Cardiac atrium fibroblast (primary cell): Measurements from ENCODE around the gene SUPT6H. TPM values are rescaled to one million over a fixed set of nuclear protein-coding genes. Genes with fewer than 3 reads are reported as not detected.

Experiments used
- total RNA-seq: library from RNA; depleted of rRNA; stranded (reverse); fragments of >200 nt; gene quantifications from 2 replicates; pipeline ENCODE4 v1.2.3, GENCODE V29; 2015

The SUPT6H gene
- total RNA-seq: 32.0 and 40.7 TPM in 2 replicates

DNA sequence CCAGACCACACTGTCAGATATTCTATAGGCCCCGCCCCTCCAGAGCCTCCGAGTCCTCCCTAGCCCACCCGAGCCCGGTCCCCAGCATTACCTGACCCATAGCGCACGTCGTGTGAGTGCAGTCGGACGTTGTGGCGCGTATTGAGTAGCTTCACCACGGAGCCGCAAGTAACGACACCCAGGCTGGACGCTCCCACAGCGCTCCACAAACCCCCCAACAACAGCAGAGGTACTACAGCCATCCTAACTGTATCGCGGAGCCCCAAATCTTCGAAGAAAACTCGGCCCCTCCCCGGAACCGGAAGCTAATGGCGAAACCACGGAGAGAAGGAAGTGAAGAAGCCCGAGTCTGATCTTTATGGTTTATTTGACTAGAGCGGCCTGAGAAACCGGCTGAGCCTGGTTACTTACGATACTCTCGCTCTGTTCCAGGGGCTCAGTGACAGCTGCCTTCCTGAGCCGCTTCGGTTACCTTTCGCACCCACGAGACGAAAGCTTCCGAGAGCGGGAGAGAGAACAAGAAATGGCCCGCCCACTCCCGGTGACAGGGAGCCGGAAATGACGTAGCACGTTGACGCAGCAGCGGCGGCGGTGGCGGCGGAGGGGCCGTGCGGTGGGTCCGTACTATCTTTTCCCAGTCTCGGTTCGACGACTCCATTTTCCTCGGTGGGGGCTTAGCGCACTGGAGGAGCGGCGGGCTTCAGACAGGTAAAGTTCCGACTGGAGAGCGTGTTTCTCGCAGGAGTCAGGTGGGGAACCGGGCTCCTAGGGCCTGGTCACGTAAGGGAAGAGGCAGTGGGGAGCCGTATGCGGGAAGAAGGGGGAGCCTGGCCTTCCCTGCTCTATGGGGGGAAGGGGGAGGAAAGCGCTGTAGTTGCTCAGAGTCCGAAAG lies at the start of gene SUPT6H, which contains the start of gene SDF2:
Gene SUPT6H (plus strand): TSS at position 571 of the 892 bp plus-strand sequence. CDS start 11,197 bp downstream, outside the sequence.
Gene SDF2 (minus strand): TSS at position 272 of the 892 bp plus-strand sequence. CDS start 30 bp downstream, at position 242.

DNA sequence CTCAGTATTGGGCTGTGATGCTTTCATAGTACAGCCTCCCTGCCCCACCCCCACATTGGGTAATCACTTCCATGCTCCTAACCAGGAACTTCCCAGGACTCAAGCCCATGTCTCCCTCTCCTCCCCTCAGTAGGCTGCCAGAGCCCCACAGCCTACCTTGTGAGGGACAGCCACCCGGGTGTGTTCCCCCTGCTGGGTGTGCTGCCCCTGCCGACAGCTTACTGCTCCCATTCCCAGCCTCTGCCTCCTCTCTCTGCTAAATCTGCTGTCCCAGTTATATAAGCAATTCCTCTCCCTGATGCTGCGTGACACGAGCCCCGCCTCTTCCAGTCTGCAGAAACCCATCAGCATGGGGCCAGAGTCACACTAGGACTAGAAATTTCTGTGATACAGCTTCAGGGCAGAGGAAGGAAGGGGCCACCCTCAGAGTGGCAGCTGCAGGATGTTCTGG lies 48.0 kb upstream of the SUPT6H start, which contains the start of gene RSKR:
Gene RSKR (minus strand): TSS at position 255 of the 451 bp plus-strand sequence. CDS start 24 bp downstream, at position 231.

GRCh38 chr17:28644787-28645575 lies 17.0 kb upstream of the SUPT6H start, which contains the start of gene BLTP2:
Gene BLTP2, minus strand, starts transcription at chr17:28645158. Its CDS starts 102 bp downstream, at chr17:28645056.

GRCh38 chr17:28711723-28712031 lies 49.7 kb downstream of the SUPT6H start, which contains the start of gene PROCA1:
Gene PROCA1, minus strand, starts transcription at chr17:28711888. Its CDS starts 228 bp downstream, at chr17:28711660.

DNA sequence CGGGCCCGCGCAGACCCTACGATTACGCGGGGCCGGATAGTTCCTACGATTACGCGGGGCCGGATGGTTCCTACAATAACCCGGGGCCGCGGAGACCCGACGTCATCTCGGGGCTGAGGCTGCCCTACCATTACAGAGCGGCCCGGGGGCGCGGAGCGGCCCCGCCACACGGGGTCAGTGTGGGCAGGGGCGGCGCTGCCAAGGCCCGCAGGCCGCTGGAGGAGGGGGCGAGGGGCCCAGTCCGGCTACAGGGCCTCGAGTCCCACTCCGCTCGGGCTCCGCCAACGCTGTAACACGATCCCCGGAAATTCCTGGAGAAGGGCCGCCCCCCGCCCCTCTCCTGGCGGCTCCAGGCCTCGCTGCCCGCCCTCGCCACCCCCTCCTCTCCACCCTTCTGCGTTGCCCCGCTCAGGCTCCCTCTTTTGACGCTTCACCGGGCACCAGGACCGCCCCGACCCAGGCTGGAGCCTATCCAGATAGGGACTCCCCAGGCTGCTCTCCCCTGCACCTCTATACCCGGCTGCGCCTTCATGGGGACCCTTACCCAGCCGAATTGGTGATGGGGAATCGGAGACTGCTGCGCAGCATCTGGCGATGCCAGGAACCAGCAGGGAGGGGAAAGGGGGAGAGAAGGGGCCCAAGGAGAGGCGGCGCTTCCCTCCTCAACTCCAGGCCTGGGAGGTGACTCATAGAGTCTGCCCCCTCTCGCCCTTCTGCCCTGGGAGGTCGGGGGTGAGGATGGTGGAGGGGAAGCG lies 55.8 kb downstream of the SUPT6H start, which contains the start of gene RAB34:
Gene RAB34 (minus strand): TSS at position 291 of the 755 bp plus-strand sequence. CDS start 602 bp downstream, outside the sequence.

GRCh38 chr17:28726226-28726626 lies 64.2 kb downstream of the SUPT6H start, which contains the start of gene TLCD1:
Gene TLCD1, minus strand, starts transcription at chr17:28726233. Its CDS starts 136 bp downstream, at chr17:28726097.

DNA sequence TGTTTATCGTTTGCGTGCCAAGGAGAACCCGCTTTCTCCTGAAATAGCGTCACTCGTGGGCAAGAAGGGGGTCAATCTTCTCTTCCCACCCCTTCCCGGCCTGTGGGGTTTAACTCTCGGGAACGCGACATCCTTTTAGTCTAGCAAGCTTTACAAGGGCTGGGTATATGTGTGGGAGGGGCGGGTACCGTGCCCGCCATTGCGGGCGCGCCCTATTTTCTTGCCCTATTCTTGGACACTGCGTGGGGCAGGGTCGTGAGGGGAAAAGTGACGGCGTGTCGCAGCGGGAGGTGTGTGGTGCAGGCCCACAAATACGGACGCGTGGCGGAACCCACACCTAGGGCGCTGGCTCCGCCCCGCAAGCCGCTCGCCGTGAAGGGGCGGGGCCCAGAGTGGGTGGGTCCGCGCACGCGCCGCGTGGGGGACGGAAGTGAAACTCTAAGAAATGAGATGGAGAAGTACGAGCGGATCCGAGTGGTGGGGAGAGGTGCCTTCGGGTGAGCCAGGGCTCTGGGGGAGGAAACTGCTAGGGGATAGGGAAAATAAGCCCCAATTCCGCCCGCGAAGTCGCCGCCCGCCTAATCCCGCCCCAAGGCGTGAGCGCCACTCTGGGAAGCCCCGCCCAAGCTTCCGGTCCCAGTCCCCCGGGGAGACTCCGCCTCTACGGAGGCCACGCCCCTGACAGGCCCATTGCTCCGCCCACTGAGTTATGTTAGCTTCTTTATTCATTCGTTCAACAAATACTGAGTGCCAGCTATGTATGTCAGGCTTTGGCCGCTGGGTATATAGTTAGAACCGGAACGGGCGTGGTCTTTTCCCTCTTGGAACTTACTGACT lies 66.6 kb downstream of the SUPT6H start, which contains the start of gene NEK8:
Gene NEK8 (plus strand): TSS at position 425 of the 837 bp plus-strand sequence. CDS start 26 bp downstream, at position 451.

DNA sequence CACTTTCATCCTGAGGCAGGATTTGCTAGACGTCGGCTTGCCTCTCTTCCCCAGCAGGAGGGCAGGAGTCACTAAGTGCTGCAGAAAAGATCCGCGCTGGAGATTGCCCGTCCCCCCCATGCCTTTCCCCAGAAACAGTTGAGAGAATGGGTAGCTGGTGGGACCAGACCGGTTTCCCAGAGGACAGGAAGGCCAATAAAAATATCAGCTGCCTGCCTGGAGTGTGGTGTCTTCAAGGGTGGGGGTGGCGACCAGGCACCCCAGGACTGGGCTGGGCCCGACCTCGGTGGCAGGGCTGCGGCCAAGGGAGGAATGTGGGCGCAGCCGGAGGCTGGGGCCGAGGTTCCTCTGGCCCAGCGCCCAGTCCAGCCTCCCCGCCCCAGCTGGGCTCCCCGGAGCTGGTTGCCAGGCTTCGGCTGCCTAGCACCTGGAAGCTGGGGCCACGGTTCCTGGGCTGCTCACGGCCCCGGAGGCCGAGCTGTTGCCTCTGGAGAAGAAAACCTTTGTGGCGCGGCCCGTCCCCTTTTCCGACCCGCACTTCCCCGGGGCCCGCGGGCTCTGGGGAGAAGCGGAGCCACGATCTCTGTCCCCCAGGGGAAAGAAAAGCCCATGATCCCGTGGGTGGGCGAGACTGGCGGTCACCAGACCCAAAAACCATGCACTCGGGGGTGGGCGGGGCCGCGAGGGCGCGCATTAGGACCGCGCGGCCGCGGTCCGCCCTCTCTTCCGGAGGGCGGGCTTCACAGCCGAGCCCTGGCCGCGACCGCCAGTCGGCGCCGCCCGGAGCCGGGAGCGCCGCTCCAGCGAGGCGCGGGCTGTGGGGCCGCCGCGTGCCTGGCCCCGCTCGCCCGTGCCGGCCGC lies 81.5 kb downstream of the SUPT6H start, which contains the start of gene TRAF4:
Gene TRAF4 (plus strand): TSS at position 769 of the 861 bp plus-strand sequence. CDS start 102 bp downstream, outside the sequence.

Other genes with a start within 250 kb of the SUPT6H start
- gene SLC13A2, start 188.6 kb upstream of the SUPT6H start, total RNA-seq: not detected in 2 replicates
- gene FOXN1, start 155.9 kb upstream of the SUPT6H start, total RNA-seq: not detected in 2 replicates
- gene UNC119, start 109.6 kb upstream of the SUPT6H start, total RNA-seq: 33.5 and 43.7 TPM in 2 replicates
- gene PIGS, start 90.7 kb upstream of the SUPT6H start, total RNA-seq: 82.3 and 154 TPM in 2 replicates
- 213 and 230 TPM in 2 replicates for gene ALDOC, start 85.3 kb upstream of the SUPT6H start, total RNA-seq
- 7.2 and 9.1 TPM in 2 replicates for gene SPAG5, start 63.2 kb upstream of the SUPT6H start, total RNA-seq
- 0.81 and 6.0 TPM in 2 replicates for gene RSKR, start 48.0 kb upstream of the SUPT6H start, total RNA-seq
- 71.1 and 102 TPM in 2 replicates for gene BLTP2, start 17.0 kb upstream of the SUPT6H start, total RNA-seq
- 42.1 and 66.3 TPM in 2 replicates for gene SDF2, start 299 bp upstream of the SUPT6H start, total RNA-seq
- under 0.01 TPM in 1 of 2 replicates, not detected in the other for gene PROCA1, start 49.7 kb downstream of the SUPT6H start, total RNA-seq
- 266 and 343 TPM in 2 replicates for gene RAB34, start 55.7 kb downstream of the SUPT6H start, total RNA-seq
- 623 and 755 TPM in 2 replicates for gene RPL23A, start 57.8 kb downstream of the SUPT6H start, total RNA-seq
- gene TLCD1, start 64.0 kb downstream of the SUPT6H start, total RNA-seq: 8.6 and 20.9 TPM in 2 replicates
- gene NEK8, start 66.6 kb downstream of the SUPT6H start, total RNA-seq: 2.6 and 3.2 TPM in 2 replicates
- 30.8 and 39.0 TPM in 2 replicates for gene TRAF4, start 81.8 kb downstream of the SUPT6H start, total RNA-seq
- 4.7 and 16.0 TPM in 2 replicates for gene FAM222B, start 180.6 kb downstream of the SUPT6H start, total RNA-seq
- 43.1 and 44.8 TPM in 2 replicates for gene ERAL1, start 192.8 kb downstream of the SUPT6H start, total RNA-seq
- gene FLOT2, start 235.5 kb downstream of the SUPT6H start, total RNA-seq: 69.7 and 76.8 TPM in 2 replicates
- 7.4 and 9.2 TPM in 2 replicates for gene DHRS13, start 240.9 kb downstream of the SUPT6H start, total RNA-seq